SU-DHL-6 (cell line): ENCODE measurements around the gene ERBB4.

Experiments used
- H2AFZ ChIP-seq: fragments of 200-600 bp; sonication (generic); 2 replicates; pipeline ENCODE4 v1.6.1; 2014; ENCODE audit warnings: low read depth, mild to moderate bottlenecking, moderate library complexity, mixed read lengths, antibody characterized with exemption, low read length; ENCODE audit not compliant: severe bottlenecking
- H3F3A ChIP-seq: fragments of 200-600 bp; shearing (Covaris generic); 2 replicates; pipeline ENCODE4 v1.6.0; 2016; ENCODE audit warnings: antibody characterized with exemption, mild to moderate bottlenecking; ENCODE audit not compliant: insufficient read depth
- H3K27ac ChIP-seq: fragments of 200-600 bp; sonication (generic); 2 replicates; pipeline ENCODE4 v1.5.1; 2016; ENCODE audit warnings: low read depth, mild to moderate bottlenecking, low read length, moderate library complexity, mixed read lengths
- H3K27me3 ChIP-seq: fragments of 200-600 bp; sonication (generic), shearing (Covaris generic); 2 replicates; pipeline ENCODE4 v1.6.0; 2014; ENCODE audit warnings: mild to moderate bottlenecking, low read length
- H3K36me3 ChIP-seq: fragments of 200-600 bp; sonication (generic); 2 replicates; pipeline ENCODE4 v1.6.1; 2014; ENCODE audit warnings: mild to moderate bottlenecking, low read length, mixed read lengths
- H3K4me2 ChIP-seq: fragments of 300-600, 200-600 bp; shearing (Covaris generic), sonication (generic); 2 replicates; pipeline ENCODE4 v1.6.0; 2014; ENCODE audit warnings: low read length, low read depth, mild to moderate bottlenecking; ENCODE audit not compliant: poor library complexity, severe bottlenecking
- H3K4me3 ChIP-seq: fragments of 200-600 bp; sonication (generic); 2 replicates; pipeline ENCODE4 v1.5.1; 2014; ENCODE audit warnings: antibody characterized with exemption, low read length, mild to moderate bottlenecking, mixed read lengths; ENCODE audit not compliant: insufficient read depth, poor library complexity, severe bottlenecking
- H3K79me2 ChIP-seq: fragments of 200-600 bp; sonication (generic); 2 replicates; pipeline ENCODE4 v1.6.1; 2014; ENCODE audit warnings: mild to moderate bottlenecking, low read length, moderate library complexity; ENCODE audit not compliant: insufficient read depth
- H3K9ac ChIP-seq: fragments of 200-600 bp; sonication (generic); 2 replicates; pipeline ENCODE4 v1.7.0; 2014; ENCODE audit warnings: mild to moderate bottlenecking, low read length
- H3K9me2 ChIP-seq: fragments of 200-600 bp; sonication (generic); replicated peaks from 2 replicates; pipeline ENCODE4 v1.6.1; 2014; ENCODE audit warnings: low read length; ENCODE audit not compliant: insufficient read depth
- H3K9me3 ChIP-seq: fragments of 200-600 bp; sonication (generic); 2 replicates; pipeline ENCODE4 v1.6.1; 2014; ENCODE audit warnings: low read length, mixed read lengths; ENCODE audit not compliant: insufficient read depth
- H4K20me1 ChIP-seq: fragments of 200-600 bp; sonication (generic); 2 replicates; pipeline ENCODE4 v1.6.1; 2014; ENCODE audit warnings: low read depth, mild to moderate bottlenecking, antibody characterized with exemption, low read length, moderate library complexity, mixed read lengths
- EZH2phosphoT487 ChIP-seq: fragments of 200-600 bp; sonication (generic), shearing (Covaris generic); conservative IDR thresholded peaks from 2 replicates; pipeline ENCODE4 v1.6.1; 2018; ENCODE audit warnings: mild to moderate bottlenecking, antibody characterized with exemption, low read length, moderate library complexity, mixed read lengths
- TF ChIP-seq, protein P1 (sequence below): fragments of 200-600 bp; sonication (generic); IDR thresholded peaks from one replicate; pipeline ENCODE4 v1.5.1; 2017; ENCODE audit warnings: antibody characterized with exemption, mild to moderate bottlenecking, low read length, moderate library complexity; ENCODE audit not compliant: insufficient read depth, poor library complexity, severe bottlenecking

Gene ERBB4

DNA sequence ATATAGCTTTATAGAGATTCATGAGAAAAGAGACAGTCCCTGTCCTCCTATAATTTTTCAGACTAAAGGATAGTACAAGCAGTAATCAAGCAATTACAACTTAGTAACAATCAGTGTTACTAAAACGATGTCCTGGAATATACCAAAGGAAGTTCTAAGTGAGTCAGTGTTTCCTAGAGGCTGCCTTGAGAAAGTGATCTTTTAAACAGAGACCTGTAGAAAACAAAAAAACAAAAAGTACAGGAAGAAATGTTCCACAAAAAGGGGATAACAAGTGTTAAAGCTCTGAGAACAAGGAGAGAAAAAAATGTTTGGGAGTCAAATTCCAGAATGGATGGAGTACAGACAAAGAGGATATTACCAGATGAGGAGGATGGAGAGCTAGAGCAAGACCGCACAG lies 556.4 kb downstream of the ERBB4 start:
- no peaks in the 10 kb centered on the region for H3F3A ChIP-seq
- no peaks in the 10 kb centered on the region for H3K79me2 ChIP-seq
- H3K27ac ChIP-seq, result no peak overlapping the region
- TF ChIP-seq EZH2phosphoT487, result no peak
- TF ChIP-seq, protein P1, sequence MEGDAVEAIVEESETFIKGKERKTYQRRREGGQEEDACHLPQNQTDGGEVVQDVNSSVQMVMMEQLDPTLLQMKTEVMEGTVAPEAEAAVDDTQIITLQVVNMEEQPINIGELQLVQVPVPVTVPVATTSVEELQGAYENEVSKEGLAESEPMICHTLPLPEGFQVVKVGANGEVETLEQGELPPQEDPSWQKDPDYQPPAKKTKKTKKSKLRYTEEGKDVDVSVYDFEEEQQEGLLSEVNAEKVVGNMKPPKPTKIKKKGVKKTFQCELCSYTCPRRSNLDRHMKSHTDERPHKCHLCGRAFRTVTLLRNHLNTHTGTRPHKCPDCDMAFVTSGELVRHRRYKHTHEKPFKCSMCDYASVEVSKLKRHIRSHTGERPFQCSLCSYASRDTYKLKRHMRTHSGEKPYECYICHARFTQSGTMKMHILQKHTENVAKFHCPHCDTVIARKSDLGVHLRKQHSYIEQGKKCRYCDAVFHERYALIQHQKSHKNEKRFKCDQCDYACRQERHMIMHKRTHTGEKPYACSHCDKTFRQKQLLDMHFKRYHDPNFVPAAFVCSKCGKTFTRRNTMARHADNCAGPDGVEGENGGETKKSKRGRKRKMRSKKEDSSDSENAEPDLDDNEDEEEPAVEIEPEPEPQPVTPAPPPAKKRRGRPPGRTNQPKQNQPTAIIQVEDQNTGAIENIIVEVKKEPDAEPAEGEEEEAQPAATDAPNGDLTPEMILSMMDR, result no peak
- H4K20me1 ChIP-seq, result no peaks in the 10 kb centered on the region
- no peak overlapping the region for H2AFZ ChIP-seq
- no peaks in the 10 kb centered on the region for H3K9me2 ChIP-seq
- H3K27me3 ChIP-seq, result no peaks in the 10 kb centered on the region
- H3K9me3 ChIP-seq, result no peaks in the 10 kb centered on the region
- no peaks in the 10 kb centered on the region for H3K36me3 ChIP-seq
- no peak overlapping the region for H3K9ac ChIP-seq
- no peak overlapping the region for H3K4me3 ChIP-seq
- no peak overlapping the region for H3K4me2 ChIP-seq

DNA sequence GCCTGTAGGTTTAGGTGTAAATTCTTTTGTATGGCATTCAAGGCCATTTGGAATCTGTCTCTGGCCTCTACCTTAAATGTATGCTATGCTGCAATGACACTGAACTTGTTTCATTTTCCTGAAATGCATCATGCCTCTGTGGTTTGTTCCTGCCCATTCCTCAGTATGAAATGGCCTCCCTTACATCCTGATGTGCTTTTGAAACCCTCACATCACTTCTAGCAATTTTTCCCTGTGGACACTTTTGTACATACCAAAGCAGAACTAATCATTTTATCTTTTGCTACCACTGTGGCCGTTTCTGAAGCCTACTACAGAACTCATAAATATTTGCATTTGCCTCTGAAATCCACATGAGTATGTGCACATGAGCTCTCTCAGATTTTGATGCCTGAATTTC lies 557.2 kb downstream of the ERBB4 start:
- no peaks in the 10 kb centered on the region for H3K27me3 ChIP-seq
- H3K36me3 ChIP-seq, result no peaks in the 10 kb centered on the region
- H3K4me2 ChIP-seq, result no peak overlapping the region
- H3F3A ChIP-seq, result no peaks in the 10 kb centered on the region
- H3K4me3 ChIP-seq, result no peak overlapping the region
- no peaks in the 10 kb centered on the region for H3K79me2 ChIP-seq
- no peak overlapping the region for H3K9ac ChIP-seq
- H2AFZ ChIP-seq, result no peak overlapping the region
- H4K20me1 ChIP-seq, result no peaks in the 10 kb centered on the region
- H3K9me3 ChIP-seq, result no peaks in the 10 kb centered on the region
- H3K27ac ChIP-seq, result no peak overlapping the region
- TF ChIP-seq, protein P1, result no peak
- TF ChIP-seq EZH2phosphoT487, result no peak
- no peaks in the 10 kb centered on the region for H3K9me2 ChIP-seq

DNA sequence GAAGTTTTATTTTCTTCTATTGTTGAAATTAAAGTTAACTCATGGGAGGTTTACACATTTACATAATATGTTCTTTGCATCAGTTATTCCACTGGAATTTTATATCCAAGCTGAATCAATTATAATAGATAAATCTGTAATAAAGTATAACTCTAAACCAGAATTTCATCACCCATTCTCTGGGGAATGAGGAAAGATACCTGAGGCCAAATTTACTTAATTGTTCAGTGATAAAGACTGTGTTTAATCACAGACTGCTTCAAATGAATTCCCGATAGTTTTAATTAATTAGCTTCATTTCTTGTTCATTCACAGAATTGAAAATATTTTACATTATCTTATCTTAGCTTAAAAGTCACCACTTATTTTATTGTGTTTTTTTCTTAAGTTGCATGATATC lies 562.5 kb downstream of the ERBB4 start:
- Histone ChIP-seq H3K9me2 (no peaks in the 10 kb centered on the region), H3K4me3 (no peak overlapping the region), H3K4me2 (no peak overlapping the region), H3K9ac (no peak overlapping the region), H3K27ac (no peak overlapping the region), H3K27me3 (no peaks in the 10 kb centered on the region), H3F3A (no peaks in the 10 kb centered on the region), H3K79me2 (no peaks in the 10 kb centered on the region), H3K9me3 (no peaks in the 10 kb centered on the region), H3K36me3 (no peaks in the 10 kb centered on the region), H4K20me1 (no peaks in the 10 kb centered on the region), H2AFZ (no peak overlapping the region)
- no peak for TF ChIP-seq EZH2phosphoT487
- TF ChIP-seq, protein P1, result no peak
